Coronary artery (tissue), 2 donors: ENCODE data around the gene LCE2B.

Experiments used
- DNase-seq: peaks from one replicate; pipeline ENCODE4 v3.0.0-alpha.2; 2017; ENCODE audit warnings: low spot score
- H3K27ac ChIP-seq, 2 donors: fragments of 200-600 bp; sonication (generic); one replicate each; pipeline ENCODE4 v1.5.1; 2016 to 2019
- H3K4me3 ChIP-seq: fragments of 200-600 bp; sonication (generic); 2 replicates; pipeline ENCODE4 v1.5.1; 2016; ENCODE audit warnings: mild to moderate bottlenecking, moderate library complexity
- TF ChIP-seq, protein P1 (sequence below): fragments of 200-600 bp; sonication (generic); IDR thresholded peaks from one replicate; pipeline ENCODE4 v1.5.1; 2019; ENCODE audit warnings: antibody characterized with exemption

The LCE2B gene

DNA sequence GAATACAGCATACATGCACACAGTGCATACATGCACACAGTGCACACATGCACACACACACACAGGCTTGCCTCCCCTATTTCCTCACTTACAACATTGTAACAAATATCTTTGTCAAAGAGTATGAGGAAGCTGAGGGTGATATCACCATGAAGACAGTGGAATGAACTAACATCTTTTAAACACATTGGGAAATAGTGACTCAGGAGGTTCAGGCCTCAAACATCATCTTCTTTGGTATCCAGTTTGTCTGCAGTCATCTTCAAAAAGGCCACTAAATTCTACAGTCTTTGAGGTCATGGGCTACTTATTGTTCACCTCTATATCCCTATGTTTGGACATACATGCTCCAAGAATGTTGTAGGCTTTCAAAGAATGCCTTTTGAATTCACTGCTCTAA lies 2.1 kb upstream of the LCE2B start:
- no peak for DNase-seq
- TF ChIP-seq, protein P1, sequence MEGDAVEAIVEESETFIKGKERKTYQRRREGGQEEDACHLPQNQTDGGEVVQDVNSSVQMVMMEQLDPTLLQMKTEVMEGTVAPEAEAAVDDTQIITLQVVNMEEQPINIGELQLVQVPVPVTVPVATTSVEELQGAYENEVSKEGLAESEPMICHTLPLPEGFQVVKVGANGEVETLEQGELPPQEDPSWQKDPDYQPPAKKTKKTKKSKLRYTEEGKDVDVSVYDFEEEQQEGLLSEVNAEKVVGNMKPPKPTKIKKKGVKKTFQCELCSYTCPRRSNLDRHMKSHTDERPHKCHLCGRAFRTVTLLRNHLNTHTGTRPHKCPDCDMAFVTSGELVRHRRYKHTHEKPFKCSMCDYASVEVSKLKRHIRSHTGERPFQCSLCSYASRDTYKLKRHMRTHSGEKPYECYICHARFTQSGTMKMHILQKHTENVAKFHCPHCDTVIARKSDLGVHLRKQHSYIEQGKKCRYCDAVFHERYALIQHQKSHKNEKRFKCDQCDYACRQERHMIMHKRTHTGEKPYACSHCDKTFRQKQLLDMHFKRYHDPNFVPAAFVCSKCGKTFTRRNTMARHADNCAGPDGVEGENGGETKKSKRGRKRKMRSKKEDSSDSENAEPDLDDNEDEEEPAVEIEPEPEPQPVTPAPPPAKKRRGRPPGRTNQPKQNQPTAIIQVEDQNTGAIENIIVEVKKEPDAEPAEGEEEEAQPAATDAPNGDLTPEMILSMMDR, result no peak
- Histone ChIP-seq H3K4me3 (no peak overlapping the region), H3K27ac (no peak overlapping the region)

DNA sequence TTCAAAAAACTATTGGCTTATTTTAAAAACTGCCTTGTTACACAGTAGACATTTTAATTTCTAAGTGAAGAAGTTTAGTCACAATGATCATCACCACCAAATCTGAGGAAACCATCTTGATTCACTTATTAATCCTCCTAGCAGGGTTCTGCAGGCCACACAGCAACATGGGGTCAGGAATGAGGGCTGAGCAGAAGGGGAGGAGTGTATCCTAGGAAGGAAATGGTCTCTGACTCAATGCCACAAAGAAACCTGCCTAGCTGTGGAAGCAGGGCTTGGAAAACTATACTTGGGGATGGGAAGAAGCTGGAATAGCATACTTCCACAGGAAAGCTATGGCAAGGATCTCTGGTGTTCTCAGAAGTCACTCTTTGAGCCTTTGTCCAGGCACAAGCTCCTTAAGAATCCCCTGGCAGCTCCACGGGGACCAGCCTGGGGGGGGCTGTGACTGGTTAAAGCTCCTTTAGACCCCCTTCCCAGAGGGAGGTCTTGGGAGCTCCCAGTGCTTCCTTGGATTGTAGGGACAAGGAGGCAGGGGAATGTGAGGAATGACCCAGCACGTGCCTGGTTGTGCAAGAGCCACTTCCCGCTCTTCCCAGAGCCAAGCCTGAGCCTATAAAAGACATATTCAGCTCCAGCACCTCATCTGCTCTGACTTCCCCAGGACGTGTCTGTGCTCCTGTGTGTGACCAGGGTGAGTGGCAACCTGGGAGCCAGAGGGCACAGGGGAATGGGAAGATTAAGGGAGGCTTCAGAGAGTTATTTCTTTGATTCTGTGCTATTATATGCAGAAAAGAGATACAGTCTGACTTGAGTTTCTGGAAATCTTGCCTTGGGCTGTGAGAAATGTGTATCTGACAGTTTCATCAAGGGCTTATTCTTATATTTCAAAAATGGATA lies 12.0 kb downstream of the LCE2B start, which contains the start of gene LCE2A:
Gene LCE2A (plus strand): TSS at position 645 of the 900 bp plus-strand sequence. CDS start 557 bp downstream, outside the sequence.
- no peak within 1 kb of the TSS for H3K4me3 ChIP-seq
- TF ChIP-seq, protein P1, result no peak
- no peak within 1 kb of the TSS for H3K27ac ChIP-seq
- DNase-seq, result no peak

DNA sequence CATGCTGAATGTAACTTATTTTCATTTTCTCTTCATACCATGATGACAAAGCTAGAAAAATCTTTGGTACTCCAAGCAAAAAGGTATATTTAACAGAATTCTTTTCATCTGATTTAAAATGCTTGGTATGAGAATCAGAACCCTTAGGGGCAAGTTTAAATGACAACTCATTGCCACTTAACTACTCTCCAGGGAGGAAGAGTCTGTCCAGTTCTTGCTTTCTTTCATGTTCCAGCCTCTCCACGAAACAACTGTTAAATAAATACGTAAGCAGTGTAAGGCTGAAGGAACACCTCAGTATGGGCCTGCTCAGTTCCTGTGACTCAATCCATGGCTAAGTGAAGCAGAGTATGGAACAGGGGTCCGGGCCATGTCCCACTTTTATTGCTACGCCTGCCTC lies 13.8 kb downstream of the LCE2B start:
- H3K4me3 ChIP-seq, result no peak overlapping the region
- no peak overlapping the region for H3K27ac ChIP-seq
- no peak for DNase-seq
- TF ChIP-seq, protein P1, result no peak

DNA sequence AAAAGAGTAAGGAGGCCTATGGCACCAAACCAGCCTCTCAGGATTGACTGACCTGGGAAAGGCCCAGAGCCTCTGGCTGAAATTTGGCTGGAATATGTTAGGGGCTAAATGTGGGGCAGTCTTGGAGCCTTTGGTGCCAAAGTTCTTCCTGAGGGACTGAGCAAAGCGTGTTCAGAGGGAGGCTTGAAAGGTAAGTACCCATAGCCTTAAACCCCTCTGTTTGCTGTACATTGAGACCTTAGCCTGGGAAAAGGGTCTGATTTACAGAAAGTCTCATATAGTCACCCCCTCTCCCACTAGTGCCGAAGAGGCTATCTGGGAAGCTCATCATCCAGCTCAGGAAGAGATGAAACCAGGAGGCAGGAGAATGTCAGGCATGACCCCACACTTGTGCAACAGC lies 21.9 kb downstream of the LCE2B start, which contains the start of gene LCE4A:
Gene LCE4A (plus strand): TSS at position 301 of the 400 bp plus-strand sequence. CDS start 916 bp downstream, outside the sequence.
- TF ChIP-seq, protein P1, result no peak
- H3K4me3 ChIP-seq, result no peak within 1 kb of the TSS
- no peak within 1 kb of the TSS for H3K27ac ChIP-seq
- no peak for DNase-seq

DNA sequence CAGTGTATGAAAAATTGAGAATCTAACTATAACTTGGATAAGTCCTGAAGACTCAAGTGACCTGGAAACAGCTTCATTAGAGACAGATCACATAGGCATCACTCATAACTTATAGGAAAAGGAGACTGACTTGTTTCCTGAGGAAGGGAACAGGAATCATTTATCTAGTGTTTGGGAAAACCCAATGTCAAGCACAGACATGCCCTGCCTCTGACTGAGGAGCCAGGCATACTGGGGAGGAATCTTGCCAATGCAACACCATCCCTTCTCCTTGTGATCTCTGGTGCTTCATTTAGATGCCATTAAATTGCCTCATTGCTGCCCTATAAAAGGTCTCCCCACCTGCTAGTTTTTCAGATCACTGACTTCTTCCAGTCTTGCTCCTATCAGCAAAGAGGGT lies 32.3 kb downstream of the LCE2B start:
- Histone ChIP-seq H3K4me3 (no peak overlapping the region), H3K27ac (no peak overlapping the region)
- TF ChIP-seq, protein P1, result no peak
- no peak for DNase-seq

DNA sequence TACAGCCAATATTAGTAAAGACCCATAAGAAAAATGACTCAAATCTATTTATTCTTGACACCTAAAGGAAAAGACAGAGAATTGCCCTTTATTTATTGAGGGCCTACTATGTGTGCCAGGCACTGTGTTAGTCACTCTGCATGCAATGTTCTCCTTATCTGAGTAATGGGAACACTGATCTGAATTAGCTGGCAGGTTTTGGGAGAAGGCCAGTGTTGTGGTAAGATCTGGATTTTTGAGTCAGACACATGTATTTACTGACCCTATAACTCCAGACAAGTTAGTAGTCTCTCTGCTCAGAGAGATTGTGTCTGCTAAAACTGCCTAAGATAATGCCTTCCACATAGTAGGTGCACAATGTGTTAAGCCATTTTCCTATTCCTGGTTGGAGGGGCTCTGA lies 39.3 kb downstream of the LCE2B start:
- Histone ChIP-seq H3K4me3 (no peak overlapping the region), H3K27ac (no peak overlapping the region)
- TF ChIP-seq, protein P1, result no peak
- no peak for DNase-seq

DNA sequence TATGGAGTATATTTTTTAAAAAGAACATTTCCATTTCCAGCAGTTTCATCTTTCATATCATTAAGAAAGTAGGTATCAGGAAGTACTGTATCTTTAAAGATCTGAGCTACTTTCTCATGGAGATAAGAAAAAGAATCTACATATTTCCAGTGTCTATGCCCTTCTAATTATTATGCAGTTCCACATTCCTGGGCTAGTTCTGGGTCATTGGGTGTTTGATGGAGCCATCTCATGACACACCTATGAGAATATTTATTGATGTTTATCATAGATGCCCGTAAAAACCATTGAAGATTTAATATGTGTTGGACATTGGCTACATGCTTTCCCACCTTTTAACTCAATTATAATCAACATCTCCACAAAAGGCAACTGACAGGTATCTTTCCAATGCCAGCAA lies 43.1 kb downstream of the LCE2B start:
- no peak overlapping the region for H3K4me3 ChIP-seq
- TF ChIP-seq, protein P1, result no peak
- H3K27ac ChIP-seq, result no peak overlapping the region
- no peak for DNase-seq
